BE2C (cell line): ENCODE data around the gene EIF4E3.

Experiments used
- DNase-seq: peaks from one replicate; pipeline ENCODE4 v3.0.0-alpha.2; 2020
- H3K27me3 ChIP-seq: fragments of 250-450 bp; sonication (Bioruptor Pico); 2 replicates; pipeline ENCODE4 v1.5.1; 2020; ENCODE audit warnings: mild to moderate bottlenecking
- H3K36me3 ChIP-seq: fragments of 250-450 bp; sonication (Bioruptor Pico); 2 replicates; pipeline ENCODE4 v1.5.1; 2020; ENCODE audit warnings: mild to moderate bottlenecking
- H3K4me1 ChIP-seq: fragments of 250-450 bp; sonication (Bioruptor Pico); 2 replicates; pipeline ENCODE4 v1.5.1; 2020
- H3K4me3 ChIP-seq: 2 replicates; pipeline ENCODE4 v1.5.1; 2011; ENCODE audit warnings: low read depth, low read length
- H3K9me3 ChIP-seq: fragments of 250-450 bp; sonication (Bioruptor Pico); 2 replicates; pipeline ENCODE4 v1.5.1; 2020
- TF ChIP-seq, protein P1 (sequence below): IDR thresholded peaks from 2 replicates; pipeline ENCODE4 v1.5.1; 2012; ENCODE audit warnings: mild to moderate bottlenecking, low read depth, low read length

EIF4E3 gene

DNA sequence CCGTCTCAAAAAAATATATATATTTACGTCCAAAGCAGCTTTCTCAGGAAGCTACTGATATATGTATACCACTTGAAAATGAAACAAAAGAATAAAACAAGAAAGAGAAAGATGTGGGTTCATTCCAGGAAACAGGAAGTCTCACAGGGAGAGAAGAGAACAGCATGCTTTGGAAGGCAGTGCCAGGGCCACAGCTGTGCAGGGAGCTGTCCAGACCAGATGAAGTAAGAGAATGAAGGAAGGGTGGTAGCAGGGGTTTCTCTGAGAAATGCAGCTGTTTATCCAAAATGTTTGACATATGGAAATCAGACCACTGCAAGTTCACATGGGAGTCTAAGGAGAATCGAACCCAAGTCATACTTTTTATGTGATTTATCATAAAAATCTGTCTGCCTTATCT is 19.5 kb upstream of the EIF4E3 start:
- H3K4me3 ChIP-seq: no peak overlapping the region
- H3K27me3 ChIP-seq: no peaks in the 10 kb centered on the region
- H3K4me1 ChIP-seq: no peaks in the 10 kb centered on the region
- H3K9me3 ChIP-seq: no peaks in the 10 kb centered on the region
- H3K36me3 ChIP-seq: no peaks in the 10 kb centered on the region
- TF ChIP-seq, protein P1, sequence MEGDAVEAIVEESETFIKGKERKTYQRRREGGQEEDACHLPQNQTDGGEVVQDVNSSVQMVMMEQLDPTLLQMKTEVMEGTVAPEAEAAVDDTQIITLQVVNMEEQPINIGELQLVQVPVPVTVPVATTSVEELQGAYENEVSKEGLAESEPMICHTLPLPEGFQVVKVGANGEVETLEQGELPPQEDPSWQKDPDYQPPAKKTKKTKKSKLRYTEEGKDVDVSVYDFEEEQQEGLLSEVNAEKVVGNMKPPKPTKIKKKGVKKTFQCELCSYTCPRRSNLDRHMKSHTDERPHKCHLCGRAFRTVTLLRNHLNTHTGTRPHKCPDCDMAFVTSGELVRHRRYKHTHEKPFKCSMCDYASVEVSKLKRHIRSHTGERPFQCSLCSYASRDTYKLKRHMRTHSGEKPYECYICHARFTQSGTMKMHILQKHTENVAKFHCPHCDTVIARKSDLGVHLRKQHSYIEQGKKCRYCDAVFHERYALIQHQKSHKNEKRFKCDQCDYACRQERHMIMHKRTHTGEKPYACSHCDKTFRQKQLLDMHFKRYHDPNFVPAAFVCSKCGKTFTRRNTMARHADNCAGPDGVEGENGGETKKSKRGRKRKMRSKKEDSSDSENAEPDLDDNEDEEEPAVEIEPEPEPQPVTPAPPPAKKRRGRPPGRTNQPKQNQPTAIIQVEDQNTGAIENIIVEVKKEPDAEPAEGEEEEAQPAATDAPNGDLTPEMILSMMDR: no peak
- no peak for DNase-seq

DNA sequence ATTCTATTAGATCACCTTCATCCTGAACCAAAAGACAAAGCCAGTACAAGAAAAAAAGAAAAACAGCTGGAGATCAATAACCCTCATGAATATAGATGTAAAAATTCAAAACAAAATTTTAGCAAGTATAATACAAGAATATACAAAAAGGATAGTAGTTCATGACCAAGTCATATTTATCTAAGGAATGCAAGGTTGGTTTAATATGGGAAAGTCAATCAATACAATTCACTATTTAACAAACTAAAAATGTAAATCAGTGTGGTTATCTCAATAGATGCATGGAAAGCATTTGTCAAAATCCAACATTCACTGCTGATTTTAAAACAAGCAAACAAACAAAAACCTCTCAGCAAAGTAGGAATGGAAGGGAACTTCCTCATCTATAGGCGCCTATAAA is 17.4 kb upstream of the EIF4E3 start:
- TF ChIP-seq, protein P1: no peak
- H3K4me3 ChIP-seq: no peak overlapping the region
- no peaks in the 10 kb centered on the region for H3K9me3 ChIP-seq
- no peaks in the 10 kb centered on the region for H3K4me1 ChIP-seq
- H3K27me3 ChIP-seq: no peaks in the 10 kb centered on the region
- H3K36me3 ChIP-seq: no peaks in the 10 kb centered on the region
- no peak for DNase-seq

DNA sequence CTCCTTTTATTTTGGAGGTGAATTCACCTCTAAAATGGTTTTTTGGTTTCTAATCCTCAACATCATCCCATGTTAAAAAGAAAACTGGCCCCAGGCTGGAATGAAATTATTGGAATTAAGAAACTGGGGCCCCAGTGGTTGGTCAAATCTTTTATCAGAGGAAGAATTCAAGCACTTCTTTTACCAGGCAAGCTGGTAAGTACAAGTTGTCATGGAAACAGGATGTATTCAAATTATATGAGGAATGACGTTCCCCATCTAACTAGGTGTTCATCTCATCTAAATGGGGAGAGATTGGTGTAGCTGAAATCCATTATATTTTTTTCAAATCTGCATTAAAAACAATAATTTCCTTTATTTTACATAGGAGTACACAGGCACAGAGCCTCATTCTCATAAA is 9.7 kb upstream of the EIF4E3 start:
- TF ChIP-seq, protein P1: no peak
- no peak overlapping the region for H3K4me3 ChIP-seq
- H3K4me1 ChIP-seq: peaks cover 11% of the 10 kb centered on the region
- no peaks in the 10 kb centered on the region for H3K27me3 ChIP-seq
- DNase-seq: no peak
- no peaks in the 10 kb centered on the region for H3K36me3 ChIP-seq
- no peaks in the 10 kb centered on the region for H3K9me3 ChIP-seq

DNA sequence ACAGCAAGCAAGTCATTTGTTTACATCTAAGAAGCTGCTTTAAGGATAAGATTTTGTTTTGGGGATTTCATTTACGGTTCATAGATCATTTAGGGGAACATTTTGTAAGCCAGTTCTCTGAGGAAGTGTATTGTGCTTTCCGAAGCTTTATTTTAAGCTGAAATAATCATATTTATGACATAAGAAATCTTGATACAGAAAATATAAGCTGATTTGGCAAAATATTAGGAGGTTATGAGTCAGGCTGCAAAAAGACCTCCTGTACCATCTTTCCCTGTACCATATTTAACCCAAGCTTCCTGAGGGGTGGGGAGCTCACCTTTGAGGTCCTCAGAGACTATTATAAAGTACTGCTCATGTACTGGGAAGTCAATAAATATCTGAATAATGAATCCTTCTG is 8.1 kb upstream of the EIF4E3 start:
- DNase-seq: no peak
- TF ChIP-seq, protein P1: no peak
- H3K27me3 ChIP-seq: no peaks in the 10 kb centered on the region

DNA sequence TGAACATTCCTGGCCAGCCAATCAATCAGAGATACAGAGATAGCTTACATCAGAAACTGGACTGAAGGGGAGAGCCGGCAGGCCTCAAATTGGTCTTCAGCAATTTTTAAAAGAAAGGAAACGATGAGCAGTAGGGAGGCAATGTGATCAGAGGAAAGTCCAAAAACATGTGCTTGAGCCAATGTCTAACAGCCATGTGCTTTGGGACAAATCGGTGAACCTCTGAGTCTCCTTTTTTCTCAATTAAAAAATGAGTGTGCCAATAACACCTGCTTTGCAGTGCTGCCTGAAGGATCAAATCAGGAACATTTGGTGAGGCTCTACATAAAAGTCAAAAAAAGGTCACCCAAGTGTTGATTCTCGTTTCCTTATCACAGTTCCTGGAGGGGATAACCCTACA is 7.4 kb upstream of the EIF4E3 start:
- H3K27me3 ChIP-seq: no peaks in the 10 kb centered on the region
- DNase-seq: no peak
- TF ChIP-seq, protein P1: no peak
- H3K9me3 ChIP-seq: no peaks in the 10 kb centered on the region
- no peaks in the 10 kb centered on the region for H3K36me3 ChIP-seq
- H3K4me3 ChIP-seq: no peak overlapping the region
- peaks cover 11% of the 10 kb centered on the region for H3K4me1 ChIP-seq

More for the DNA sequence above, 8.1 kb upstream of the EIF4E3 start:
- no peaks in the 10 kb centered on the region for H3K9me3 ChIP-seq
- no peak overlapping the region for H3K4me3 ChIP-seq
- H3K4me1 ChIP-seq: peaks cover 11% of the 10 kb centered on the region
- no peaks in the 10 kb centered on the region for H3K36me3 ChIP-seq

DNA sequence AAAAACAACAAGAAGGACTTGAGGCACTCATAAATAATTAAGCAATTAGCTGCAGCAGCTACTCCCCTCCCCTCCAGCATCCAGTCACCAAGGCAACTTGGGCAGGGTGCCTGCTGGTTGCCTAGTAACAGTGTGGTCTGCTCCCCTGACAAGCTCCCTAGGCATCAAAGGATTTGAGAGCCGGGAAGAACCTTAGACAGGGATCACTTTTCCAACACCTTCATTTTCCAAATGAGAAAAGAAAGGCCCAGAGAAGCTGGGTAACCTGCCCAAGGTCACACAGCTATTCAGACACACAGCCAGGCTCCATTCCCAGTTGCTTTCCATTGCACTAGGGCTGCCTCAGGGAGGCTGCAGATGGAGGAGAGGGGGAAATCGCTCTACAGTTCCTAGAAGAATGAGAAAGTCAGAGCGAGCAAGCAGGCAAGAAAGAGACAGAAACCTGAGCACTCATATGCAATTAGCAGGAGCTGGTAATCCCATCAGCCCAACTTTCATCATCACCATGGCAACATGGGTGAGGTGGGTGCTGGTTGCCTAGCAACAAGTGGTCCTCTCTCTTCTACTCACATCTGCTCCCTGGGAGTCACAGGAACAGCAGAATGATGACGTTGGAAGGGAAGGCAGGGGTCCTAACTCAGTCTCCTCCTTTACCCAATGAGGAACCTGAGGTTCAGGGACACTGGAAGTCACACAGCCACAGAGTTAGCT is 3.6 kb upstream of the EIF4E3 start:
- Histone ChIP-seq H3K4me1 (peaks cover 6% of the 10 kb centered on the region; the same call in 1 of the 2 replicates), H3K4me3 (no peak overlapping the region), H3K27me3 (peaks cover 6% of the 10 kb centered on the region), H3K9me3 (no peaks in the 10 kb centered on the region), H3K36me3 (no peaks in the 10 kb centered on the region)
- TF ChIP-seq, protein P1: no peak
- DNase-seq: peak; percentile 58
